GM23248 (cell line): ENCODE data around the gene GOLPH3L.

ENCODE experiments used
- EZH2 ChIP-seq: fragments of 200-600 bp; sonication (generic); IDR thresholded peaks from 2 replicates; pipeline ENCODE4 v1.6.1; 2018; ENCODE audit warnings: antibody characterized with exemption, mild to moderate bottlenecking; ENCODE audit not compliant: insufficient read depth, poor library complexity, severe bottlenecking
- EZH2phosphoT487 ChIP-seq: fragments of 200-600 bp; sonication (generic); IDR thresholded peaks from 2 replicates; pipeline ENCODE4 v1.6.1; 2018; ENCODE audit warnings: antibody characterized with exemption, moderate library complexity, mild to moderate bottlenecking, low read depth; ENCODE audit not compliant: insufficient read depth

GRCh38 chr1:150622303-150622975, 74.5 kb downstream of the GOLPH3L start:
- TF ChIP-seq EZH2 (no peak), EZH2phosphoT487 (no peak)
